HG03575 (cell line): ENCODE results near the gene MPLKIP.

Experiments
- ATAC-seq: cut with Tn5 transposase; IDR thresholded peaks from one replicate; pipeline ENCODE4 v1.9.1; 2021; ENCODE audit not compliant: unreplicated experiment, insufficient number of reproducible peaks, low FRiP score; ENCODE audit errors: extremely low read depth

MPLKIP gene

DNA sequence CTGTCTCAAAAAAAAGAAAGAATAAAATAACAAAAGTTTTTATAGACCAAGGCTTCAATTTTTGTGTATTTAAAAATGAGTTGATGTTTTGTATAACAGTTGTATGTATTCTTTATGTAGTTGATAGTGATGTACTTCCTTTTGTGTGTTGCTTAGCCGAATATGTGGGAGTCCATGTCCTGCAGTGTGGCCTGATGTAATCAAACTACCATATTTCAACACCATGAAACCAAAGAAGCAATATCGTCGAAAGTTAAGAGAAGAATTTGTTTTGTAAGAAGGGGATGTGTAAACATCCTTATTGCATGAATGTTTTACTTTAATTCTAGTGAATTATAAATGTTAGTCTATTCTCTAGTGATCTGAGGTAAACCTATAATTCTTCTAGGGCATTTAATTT is 56.6 kb downstream of the MPLKIP start:
- ATAC-seq, result no peak
